Effector memory CD4-positive, alpha-beta T cell (primary cell): ENCODE data around the gene WDR81.
"Not testable (repeated sequence)": the region's sequence is repeated elsewhere in the genome, so short reads cannot be mapped to it uniquely, and the experiment has no call there.

Experiments used
- DNase-seq, 3 donors: peaks; one replicate each; pipeline ENCODE4 v3.0.0-alpha.2; 2020
- H3K27ac ChIP-seq: 2 replicates; pipeline ENCODE4 v1.7.0; 2013; ENCODE audit warnings: mild to moderate bottlenecking, low read length, moderate library complexity; ENCODE audit not compliant: insufficient read depth, poor library complexity, severe bottlenecking
- H3K27me3 ChIP-seq: replicated peaks from 2 replicates; pipeline ENCODE4 v1.7.0; 2013; ENCODE audit warnings: mild to moderate bottlenecking, low read length; ENCODE audit not compliant: insufficient read depth, control insufficient read depth, poor library complexity, severe bottlenecking
- H3K36me3 ChIP-seq: 2 replicates; pipeline ENCODE4 v1.7.0; 2013; ENCODE audit warnings: mild to moderate bottlenecking, low read length, moderate library complexity; ENCODE audit not compliant: control insufficient read depth, insufficient read depth
- H3K4me1 ChIP-seq: 2 replicates; pipeline ENCODE4 v1.7.0; 2013; ENCODE audit warnings: low read length, mild to moderate bottlenecking; ENCODE audit not compliant: control insufficient read depth, insufficient read depth, poor library complexity, severe bottlenecking
- H3K4me3 ChIP-seq: 2 replicates; pipeline ENCODE4 v1.7.0; 2013; ENCODE audit warnings: low read length, low read depth, mild to moderate bottlenecking; ENCODE audit not compliant: insufficient read depth, poor library complexity, severe bottlenecking
- H3K9me3 ChIP-seq: 2 replicates; pipeline ENCODE4 v1.7.0; 2013; ENCODE audit warnings: mild to moderate bottlenecking, low read length, moderate library complexity; ENCODE audit not compliant: control insufficient read depth

WDR81 gene

DNA sequence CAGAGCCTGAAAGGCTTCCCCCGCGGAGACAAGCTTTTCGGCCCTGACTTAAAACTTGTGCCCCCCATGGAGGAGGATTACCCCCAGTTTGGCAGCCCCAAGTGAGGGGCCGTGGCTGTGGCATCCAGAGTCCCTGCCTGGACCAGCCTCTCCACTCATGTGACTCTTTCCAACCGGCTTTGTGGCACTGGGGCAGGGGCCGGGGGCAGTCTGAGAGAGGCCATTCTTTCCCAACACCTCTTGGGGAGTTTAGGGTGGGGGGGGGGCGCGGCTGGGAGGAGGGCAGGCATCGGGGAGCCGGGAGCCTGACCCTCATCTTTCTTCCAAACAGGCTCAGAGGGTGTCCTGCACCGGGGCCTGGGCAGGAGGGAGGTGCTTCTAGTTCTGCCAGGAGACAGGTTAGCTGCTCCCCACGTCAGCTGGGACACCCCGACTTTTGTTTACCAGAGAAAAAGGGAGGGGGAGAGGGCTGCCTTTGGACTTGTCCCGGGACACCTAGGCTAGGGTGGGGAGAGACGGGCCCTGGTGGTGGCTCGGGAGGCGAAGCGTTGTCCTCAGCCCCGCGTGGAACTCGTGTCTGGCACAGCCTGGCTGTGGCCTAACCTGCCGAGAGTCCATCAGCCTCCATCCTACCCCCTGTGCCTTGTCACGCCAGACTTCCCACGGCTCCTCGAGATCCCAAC is 30.1 kb downstream of the WDR81 start:
- Histone ChIP-seq H3K27me3 (no peaks in the 10 kb centered on the region), H3K4me1 (no peaks in the 10 kb centered on the region), H3K4me3 (no peak overlapping the region), H3K36me3 (no peaks in the 10 kb centered on the region), H3K9me3 (no peaks in the 10 kb centered on the region), H3K27ac (no peak overlapping the region)
- no peak for DNase-seq

DNA sequence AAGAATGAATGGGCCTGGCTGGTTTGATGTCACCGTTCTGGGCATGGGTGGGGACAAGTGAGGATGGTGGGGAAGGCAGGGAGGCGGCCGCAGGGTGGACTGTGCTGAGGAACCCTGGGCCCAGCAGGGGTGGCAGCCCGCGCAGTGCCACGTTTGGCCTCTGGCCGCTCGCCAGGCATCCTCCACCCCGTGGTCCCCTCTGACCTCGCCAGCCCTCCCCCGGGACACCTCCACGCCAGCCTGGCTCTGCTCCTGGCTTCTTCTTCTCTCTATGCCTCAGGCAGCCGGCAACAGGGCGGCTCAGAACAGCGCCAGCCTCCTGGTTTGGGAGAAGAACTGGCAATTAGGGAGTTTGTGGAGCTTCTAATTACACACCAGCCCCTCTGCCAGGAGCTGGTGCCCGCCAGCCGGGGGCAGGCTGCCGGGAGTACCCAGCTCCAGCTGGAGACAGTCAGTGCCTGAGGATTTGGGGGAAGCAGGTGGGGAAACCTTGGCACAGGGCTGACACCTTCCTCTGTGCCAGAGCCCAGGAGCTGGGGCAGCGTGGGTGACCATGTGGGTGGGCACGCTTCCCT is 30.8 kb downstream of the WDR81 start:
- Histone ChIP-seq H3K27ac (no peak overlapping the region), H3K9me3 (no peaks in the 10 kb centered on the region), H3K4me3 (no peak overlapping the region), H3K4me1 (no peaks in the 10 kb centered on the region), H3K27me3 (no peaks in the 10 kb centered on the region), H3K36me3 (no peaks in the 10 kb centered on the region)
- no peak for DNase-seq

DNA sequence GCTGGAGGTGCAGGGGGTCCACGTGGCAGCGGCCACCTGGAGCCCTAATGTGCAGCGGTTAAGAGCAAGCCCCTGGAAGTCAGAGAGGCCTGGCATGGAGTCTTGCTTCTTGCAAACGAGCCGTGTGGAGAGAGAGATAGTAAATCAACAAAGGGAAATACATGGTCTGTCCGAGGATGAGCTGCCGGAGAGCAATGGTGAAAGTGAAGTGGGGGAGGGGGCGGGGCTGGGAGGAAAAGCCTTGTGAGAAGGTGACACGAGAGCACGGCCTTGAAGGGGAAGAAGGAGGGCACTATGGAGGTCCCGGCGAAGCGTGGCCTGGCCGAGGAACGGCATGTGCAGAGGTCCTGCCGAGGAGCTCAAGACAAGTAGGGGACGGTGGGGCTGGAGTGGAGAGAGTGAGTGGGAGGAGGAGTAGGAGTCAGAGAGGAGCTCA is 31.3 kb downstream of the WDR81 start:
- H3K4me3 ChIP-seq, result no peak overlapping the region
- H3K4me1 ChIP-seq, result no peaks in the 10 kb centered on the region
- H3K27ac ChIP-seq, result no peak overlapping the region
- H3K27me3 ChIP-seq, result no peaks in the 10 kb centered on the region
- no peaks in the 10 kb centered on the region for H3K36me3 ChIP-seq
- no peaks in the 10 kb centered on the region for H3K9me3 ChIP-seq
- no peak for DNase-seq

DNA sequence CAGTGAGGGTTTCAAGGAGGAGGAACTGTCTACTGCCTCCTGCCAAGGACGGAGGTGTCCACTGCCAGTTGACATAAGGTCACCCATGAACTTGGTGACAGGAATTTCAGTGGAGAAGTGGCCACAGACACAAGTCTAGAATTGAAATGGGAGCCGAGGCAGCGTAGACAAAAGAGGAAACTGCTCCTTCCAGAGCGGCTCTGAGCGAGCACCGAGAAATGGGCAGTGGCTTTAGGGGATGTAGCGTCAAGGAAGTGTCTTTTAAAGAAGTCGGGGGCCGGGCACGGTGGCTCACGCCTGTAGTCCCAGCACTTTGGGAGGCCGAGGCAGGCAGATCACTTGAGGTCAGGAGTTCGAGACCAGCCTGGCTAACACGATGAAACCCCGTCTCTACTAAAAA is 34.3 kb downstream of the WDR81 start:
- H3K4me3 ChIP-seq, result no peak overlapping the region
- no peaks in the 10 kb centered on the region for H3K36me3 ChIP-seq
- no peak for DNase-seq
- peaks cover 22% of the 10 kb centered on the region for H3K4me1 ChIP-seq
- no peaks in the 10 kb centered on the region for H3K9me3 ChIP-seq
- no peaks in the 10 kb centered on the region for H3K27me3 ChIP-seq
- H3K27ac ChIP-seq, result no peak overlapping the region

DNA sequence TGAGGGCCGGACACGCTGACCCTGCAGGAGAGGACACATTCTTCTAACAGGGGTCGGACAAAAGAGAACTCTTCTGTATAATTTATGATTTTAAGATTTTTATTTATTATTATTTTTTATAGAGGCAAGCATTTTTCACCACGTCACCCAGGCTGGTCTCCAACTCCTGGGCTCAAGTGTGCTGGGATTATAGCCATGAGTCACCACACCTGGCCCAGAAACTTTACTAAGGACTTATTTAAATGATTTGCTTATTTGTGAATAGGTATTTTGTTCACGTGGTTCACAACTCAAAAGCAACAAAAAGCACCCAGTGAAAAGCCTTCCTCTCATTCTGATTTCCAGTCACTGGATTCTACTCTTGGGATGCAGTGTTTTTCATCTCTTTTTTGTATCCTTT is 35.0 kb downstream of the WDR81 start:
- no peak for DNase-seq
- Histone ChIP-seq H3K27ac (no peak overlapping the region), H3K9me3 (no peaks in the 10 kb centered on the region)

DNA sequence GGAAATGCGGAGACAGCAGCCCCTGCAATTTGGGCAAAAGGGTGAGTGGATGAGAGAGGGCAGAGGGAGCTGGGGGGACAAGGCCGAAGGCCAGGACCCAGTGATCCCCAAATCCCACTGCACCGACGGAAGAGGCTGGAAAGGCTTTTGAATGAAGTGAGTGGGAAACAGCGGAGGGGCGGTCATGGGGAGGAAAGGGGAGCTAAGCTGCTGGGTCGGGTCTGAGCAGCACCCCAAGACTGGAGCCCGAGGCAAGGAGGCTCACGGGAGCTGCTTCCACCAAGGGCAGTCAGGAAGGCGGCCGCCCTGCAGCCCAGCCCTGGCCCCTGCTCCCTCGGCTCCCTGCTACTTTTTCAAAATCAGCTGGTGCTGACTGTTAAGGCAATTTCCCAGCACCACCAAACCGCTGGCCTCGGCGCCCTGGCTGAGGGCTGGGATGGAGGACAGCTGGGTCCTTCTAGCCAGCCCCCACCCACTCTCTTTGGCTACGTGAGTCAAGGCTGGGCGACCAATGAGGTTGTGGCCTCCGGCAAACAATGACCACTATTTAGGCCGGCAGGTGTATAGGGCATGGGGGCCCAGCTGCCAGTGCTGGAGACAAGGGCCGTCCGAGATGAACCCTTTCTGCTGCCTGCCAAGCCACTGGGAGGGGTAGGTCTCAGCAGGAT is 37.9 kb downstream of the WDR81 start:
- Histone ChIP-seq H3K4me1 (peaks cover 30% of the 10 kb centered on the region), H3K27me3 (no peaks in the 10 kb centered on the region), H3K9me3 (no peaks in the 10 kb centered on the region), H3K27ac (peak overlapping the region; percentile 37), H3K36me3 (no peaks in the 10 kb centered on the region), H3K4me3 (no peak overlapping the region)
- DNase-seq, result no peak

More for the DNA sequence above, 35.0 kb downstream of the WDR81 start:
- H3K27me3 ChIP-seq, result no peaks in the 10 kb centered on the region
- H3K36me3 ChIP-seq, result no peaks in the 10 kb centered on the region
- no peak overlapping the region for H3K4me3 ChIP-seq
- H3K4me1 ChIP-seq, result peaks cover 29% of the 10 kb centered on the region

DNA sequence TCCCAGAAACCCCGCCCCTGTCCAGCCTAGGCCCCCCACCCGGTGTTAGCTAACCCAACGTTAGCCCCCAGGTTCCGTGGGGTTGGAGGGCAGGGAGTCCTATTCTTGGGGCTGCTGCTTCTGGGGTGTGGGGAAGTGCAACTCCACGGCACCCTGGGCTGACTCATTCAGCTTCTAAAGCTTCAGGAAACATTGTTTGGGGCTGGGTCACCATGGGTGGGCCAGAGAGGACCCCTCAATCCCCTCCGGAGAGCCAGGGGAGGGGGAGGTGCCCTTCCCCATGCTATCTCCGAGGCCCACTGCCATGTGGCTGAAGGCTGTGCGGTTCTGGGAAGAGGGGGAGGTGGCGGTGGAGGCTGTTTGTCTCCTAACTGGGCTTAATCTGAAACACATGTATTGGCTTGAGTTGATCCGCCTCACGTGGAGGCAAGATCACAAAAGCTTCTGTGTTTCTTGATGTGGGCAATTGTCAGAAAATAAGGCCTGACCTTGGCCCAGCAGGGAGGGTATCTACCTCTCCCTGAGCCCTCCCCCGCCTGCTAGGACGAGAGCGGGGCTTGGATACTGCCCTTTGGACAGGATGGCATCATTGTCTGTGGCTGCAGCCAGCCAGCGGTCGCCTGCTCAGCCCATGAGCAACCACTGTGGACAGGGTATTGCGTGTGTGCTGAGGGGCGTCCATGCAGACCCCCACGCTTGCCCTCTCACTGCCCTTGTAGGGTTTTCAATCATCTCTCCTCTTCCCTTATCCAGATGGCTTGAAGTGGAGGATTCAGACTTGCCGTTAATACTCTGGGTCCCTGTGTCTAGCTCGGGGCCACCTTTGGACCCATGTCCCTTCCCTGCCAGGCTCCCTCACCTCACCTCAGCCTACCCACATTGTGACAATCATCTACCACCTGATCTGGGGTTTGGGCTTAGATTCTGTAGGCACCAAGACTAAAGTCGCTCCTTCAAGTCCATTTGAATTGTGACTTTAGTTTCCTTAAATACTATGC is 38.7 kb downstream of the WDR81 start:
- Histone ChIP-seq H3K27ac (peak overlapping the region; percentile 37), H3K4me3 (no peak overlapping the region), H3K4me1 (peaks cover 30% of the 10 kb centered on the region), H3K36me3 (no peaks in the 10 kb centered on the region), H3K27me3 (no peaks in the 10 kb centered on the region), H3K9me3 (no peaks in the 10 kb centered on the region)
- DNase-seq, result no peak

DNA sequence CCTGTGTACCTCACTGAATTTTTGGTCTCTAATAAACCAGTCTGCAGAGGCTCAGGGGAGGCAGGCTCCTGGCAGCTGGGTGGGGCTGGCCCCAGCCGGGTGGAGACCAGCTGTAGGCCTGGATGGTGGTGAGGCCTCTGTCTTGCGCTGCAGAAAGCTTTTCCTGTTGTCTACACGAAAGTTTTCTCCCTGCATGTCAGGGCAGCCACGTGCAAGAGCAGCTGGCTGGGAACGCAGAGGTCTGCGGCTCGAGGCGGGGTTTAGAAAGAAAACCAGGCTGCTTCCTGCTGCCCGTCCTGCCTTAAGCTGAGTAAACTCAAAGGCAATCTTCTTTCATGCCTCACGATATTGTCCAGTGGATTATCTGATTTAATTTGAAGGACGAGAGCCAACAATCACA is 39.8 kb downstream of the WDR81 start:
- no peaks in the 10 kb centered on the region for H3K9me3 ChIP-seq
- peak overlapping the region; percentile 18 for H3K4me3 ChIP-seq
- no peaks in the 10 kb centered on the region for H3K27me3 ChIP-seq
- peak overlapping the region; percentile 20 for H3K27ac ChIP-seq
- peak; percentile 8 to 60 (median 42) for DNase-seq
- peaks cover 30% of the 10 kb centered on the region for H3K4me1 ChIP-seq
- H3K36me3 ChIP-seq, result no peaks in the 10 kb centered on the region

DNA sequence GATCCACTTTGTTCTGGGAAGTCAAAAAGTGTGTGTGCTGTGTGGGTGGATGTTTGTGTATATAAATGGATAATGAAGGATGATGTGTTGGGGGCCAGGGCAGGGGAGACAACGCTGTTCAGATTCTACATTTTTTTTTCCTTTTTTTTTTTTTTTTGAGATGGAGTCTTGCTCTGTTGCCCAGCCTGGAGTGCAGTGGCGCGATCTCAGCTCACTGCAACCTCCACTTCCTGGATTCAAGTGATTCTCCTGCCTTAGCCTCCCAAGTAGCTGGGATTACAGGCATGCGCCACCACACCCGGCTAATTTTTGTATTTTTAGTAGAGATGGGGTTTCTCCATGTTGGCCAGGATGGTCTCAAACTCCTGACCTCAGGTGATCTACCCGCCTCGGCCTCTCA is 40.2 kb downstream of the WDR81 start:
- not testable (repeated sequence) for H3K9me3 ChIP-seq, H3K27me3 ChIP-seq, H3K4me3 ChIP-seq, DNase-seq, H3K36me3 ChIP-seq
- H3K27ac ChIP-seq, result peak overlapping the region; percentile 20
- peaks cover 33% of the 10 kb centered on the region for H3K4me1 ChIP-seq
